Smooth muscle cell (in vitro differentiated cells): ENCODE measurements around the gene OTOP2. TPM values are rescaled to one million over a fixed set of nuclear protein-coding genes. Genes with fewer than 3 reads are reported as not detected.
A peak's percentile ranks its signal among the peaks of the same experiment; 100 is the strongest.

Experiments
- DNase-seq: peaks from one replicate; lab custom pipeline; 2025; ENCODE audit not compliant: unreplicated experiment; lab: John Stamatoyannopoulos, UW
- H2AFZ ChIP-seq: fragments of 200-600 bp; sonication (generic); 2 replicates; pipeline ENCODE4 v1.6.0; 2016; ENCODE audit warnings: antibody characterized with exemption, low read depth, mild to moderate bottlenecking
- H3F3A ChIP-seq: fragments of 200-600 bp; sonication (generic); 2 replicates; pipeline ENCODE4 v1.6.0; 2017; ENCODE audit warnings: antibody characterized with exemption, low read depth
- H3K27ac ChIP-seq: fragments of 200-600 bp; sonication (generic); 2 replicates; pipeline ENCODE4 v1.5.1; 2016; ENCODE audit warnings: low read depth, mild to moderate bottlenecking
- H3K27me3 ChIP-seq: fragments of 200-600 bp; sonication (generic); 2 replicates; pipeline ENCODE4 v1.6.1; 2016; ENCODE audit warnings: low read depth, mild to moderate bottlenecking
- H3K36me3 ChIP-seq: fragments of 200-600 bp; sonication (generic); 2 replicates; pipeline ENCODE4 v1.5.1; 2016; ENCODE audit warnings: low read depth
- H3K4me1 ChIP-seq: fragments of 200-600 bp; sonication (generic); 2 replicates; pipeline ENCODE4 v1.5.1; 2016; ENCODE audit warnings: low read depth
- H3K4me2 ChIP-seq: fragments of 200-600 bp; sonication (generic); 2 replicates; pipeline ENCODE4 v1.6.0; 2016; ENCODE audit warnings: mild to moderate bottlenecking
- H3K4me3 ChIP-seq: fragments of 200-600 bp; sonication (generic); 2 replicates; pipeline ENCODE4 v1.5.1; 2016; ENCODE audit warnings: mild to moderate bottlenecking
- H3K79me2 ChIP-seq: fragments of 200-600 bp; sonication (generic); 2 replicates; pipeline ENCODE4 v1.6.0; 2016; ENCODE audit warnings: low read depth, mild to moderate bottlenecking
- H3K9ac ChIP-seq: fragments of 200-600 bp; sonication (generic); 2 replicates; pipeline ENCODE4 v1.6.0; 2016; ENCODE audit warnings: low read depth
- H3K9me3 ChIP-seq: fragments of 200-600 bp; sonication (generic); replicated peaks from 2 replicates; pipeline ENCODE4 v1.5.1; 2016; ENCODE audit warnings: low read depth
- H4K20me1 ChIP-seq: fragments of 200-600 bp; sonication (generic); 2 replicates; pipeline ENCODE4 v1.6.0; 2016; ENCODE audit warnings: low read depth
- WGBS: methylation state at CpG from one replicate; pipeline ENCODE4 v1.1.7; 2016; ENCODE audit warnings: low lambda C conversion rate; 5-methylcytosine and 5-hydroxymethylcytosine counted together
- polyA plus RNA-seq: library from polyadenylated mRNA; unstranded; fragments of >200 nt; fragmentation: Nextera tagmentation; extraction: Ambion mirVana; gene quantifications from 2 replicates; pipeline ENCODE4 v1.2.1, GENCODE V29; 2016
- total RNA-seq: library from RNA; depleted of rRNA; stranded (reverse); fragments of >200 nt; gene quantifications from 2 replicates; pipeline ENCODE4 v1.2.3, GENCODE V29; 2014
- TF ChIP-seq, protein P1 (sequence below): fragments of 200-600 bp; sonication (generic); IDR thresholded peaks from 2 replicates; pipeline ENCODE4 v1.5.1; 2017; ENCODE audit warnings: borderline replicate concordance, mild to moderate bottlenecking, antibody characterized with exemption; ENCODE audit not compliant: insufficient read depth, poor library complexity, severe bottlenecking

The OTOP2 gene
- total and polyA plus RNA-seq, 2 experiments from 2014 or later, result not detected

DNA sequence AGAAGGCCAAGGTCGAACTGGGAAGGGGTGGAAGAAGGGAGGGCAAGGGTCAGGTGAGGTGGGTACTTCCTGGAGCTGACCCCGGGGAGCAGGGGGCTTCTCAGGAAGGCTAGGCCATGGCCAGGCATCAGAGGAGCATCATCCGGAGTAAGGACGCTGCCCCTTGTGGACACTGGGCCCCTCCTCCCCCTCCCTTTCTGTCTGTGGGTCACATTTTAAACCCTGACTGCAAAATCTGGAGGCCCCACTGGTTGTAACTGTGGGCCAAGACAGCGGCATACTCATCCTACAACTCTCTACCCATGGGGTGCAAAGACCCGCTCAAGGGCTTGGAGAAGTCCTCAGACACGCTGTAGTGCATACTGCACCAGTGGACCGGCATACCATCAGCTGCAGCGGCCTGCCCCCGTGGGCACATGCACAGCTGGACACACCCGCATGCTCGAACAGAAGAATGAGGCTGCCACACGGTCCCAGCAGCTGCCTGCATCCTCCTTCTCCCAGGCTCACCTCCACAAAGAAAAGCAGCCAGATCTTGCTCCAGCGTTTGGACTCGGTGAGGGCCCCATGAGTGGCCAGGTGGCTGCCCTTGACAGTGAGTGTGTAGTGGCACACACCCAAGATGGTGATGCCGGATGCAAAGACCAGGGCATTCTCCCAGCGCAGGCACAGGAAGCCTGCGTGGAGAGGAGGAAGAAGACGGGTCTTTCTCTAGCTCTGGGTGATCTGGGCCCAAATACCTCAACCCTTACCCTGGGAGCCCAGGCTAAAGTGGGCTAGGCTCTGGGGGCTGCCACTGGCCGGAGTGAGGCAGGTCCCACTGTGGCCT lies 31.8 kb upstream of the OTOP2 start:
- Histone ChIP-seq H3K27ac (no peak overlapping the region), H3K4me1 (no peaks in the 10 kb centered on the region), H3K27me3 (peaks cover 62% of the 10 kb centered on the region), H3K4me2 (no peak overlapping the region), H3K9me3 (no peaks in the 10 kb centered on the region), H4K20me1 (no peaks in the 10 kb centered on the region), H3K79me2 (no peaks in the 10 kb centered on the region), H2AFZ (no peak overlapping the region), H3F3A (no peaks in the 10 kb centered on the region), H3K9ac (no peak overlapping the region), H3K4me3 (no peak overlapping the region), H3K36me3 (no peaks in the 10 kb centered on the region)
- 84% methylated on average over 20 of the region's 20 CpGs for WGBS
- TF ChIP-seq, protein P1, sequence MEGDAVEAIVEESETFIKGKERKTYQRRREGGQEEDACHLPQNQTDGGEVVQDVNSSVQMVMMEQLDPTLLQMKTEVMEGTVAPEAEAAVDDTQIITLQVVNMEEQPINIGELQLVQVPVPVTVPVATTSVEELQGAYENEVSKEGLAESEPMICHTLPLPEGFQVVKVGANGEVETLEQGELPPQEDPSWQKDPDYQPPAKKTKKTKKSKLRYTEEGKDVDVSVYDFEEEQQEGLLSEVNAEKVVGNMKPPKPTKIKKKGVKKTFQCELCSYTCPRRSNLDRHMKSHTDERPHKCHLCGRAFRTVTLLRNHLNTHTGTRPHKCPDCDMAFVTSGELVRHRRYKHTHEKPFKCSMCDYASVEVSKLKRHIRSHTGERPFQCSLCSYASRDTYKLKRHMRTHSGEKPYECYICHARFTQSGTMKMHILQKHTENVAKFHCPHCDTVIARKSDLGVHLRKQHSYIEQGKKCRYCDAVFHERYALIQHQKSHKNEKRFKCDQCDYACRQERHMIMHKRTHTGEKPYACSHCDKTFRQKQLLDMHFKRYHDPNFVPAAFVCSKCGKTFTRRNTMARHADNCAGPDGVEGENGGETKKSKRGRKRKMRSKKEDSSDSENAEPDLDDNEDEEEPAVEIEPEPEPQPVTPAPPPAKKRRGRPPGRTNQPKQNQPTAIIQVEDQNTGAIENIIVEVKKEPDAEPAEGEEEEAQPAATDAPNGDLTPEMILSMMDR, result no peak
- no peak for DNase-seq

DNA sequence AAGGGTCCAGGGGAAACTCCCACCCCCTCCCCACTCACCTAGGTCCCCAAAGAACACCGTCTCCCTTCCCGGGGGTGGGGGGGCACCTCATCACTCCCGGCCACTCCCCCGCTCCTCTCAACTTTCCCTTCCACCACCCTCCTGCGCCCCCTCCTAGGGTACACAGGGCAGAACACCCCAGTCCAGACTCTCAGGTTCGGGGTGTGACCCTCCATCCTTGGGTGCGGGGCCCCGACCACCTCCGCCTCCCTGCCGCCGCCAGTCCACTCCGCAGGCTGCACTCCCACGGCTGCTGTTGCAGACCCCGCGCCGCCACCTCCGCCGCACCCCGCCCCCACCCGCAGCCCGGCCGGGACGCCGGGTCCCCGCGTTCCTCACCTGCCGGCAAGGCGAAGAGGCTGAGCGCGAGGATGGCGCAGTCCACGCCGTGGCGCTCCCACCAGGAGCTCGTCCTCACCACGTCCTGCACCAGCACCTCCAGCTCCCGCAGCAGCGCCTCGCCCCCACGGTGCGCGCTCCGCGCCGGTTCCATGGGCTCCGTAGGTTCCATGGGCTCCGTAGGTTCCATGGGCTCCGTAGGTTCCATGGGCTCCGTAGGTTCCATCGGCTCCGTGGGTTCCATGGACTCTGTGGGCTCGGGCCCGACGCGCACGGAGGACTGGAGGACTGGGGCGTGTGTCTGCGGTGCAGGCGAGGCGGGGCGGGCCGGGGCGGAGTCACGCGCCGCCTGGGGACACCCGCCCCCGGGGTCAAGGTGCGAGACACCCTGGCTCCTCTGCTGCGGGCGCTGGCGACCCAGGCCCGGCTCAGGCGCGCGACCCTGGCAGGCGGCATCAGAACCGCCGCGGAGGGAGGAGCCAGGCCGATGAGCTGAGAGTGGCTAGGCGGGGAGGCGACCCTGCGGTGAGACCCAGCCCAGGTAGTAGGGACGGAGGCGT lies 30.8 kb upstream of the OTOP2 start, which contains the start of gene FADS6:
Gene FADS6 (minus strand): TSS at position 660 of the 938 bp plus-strand sequence. CDS start 38 bp downstream, at position 622.
- peak within 1 kb of the TSS; percentile 15 for H2AFZ ChIP-seq

DNA sequence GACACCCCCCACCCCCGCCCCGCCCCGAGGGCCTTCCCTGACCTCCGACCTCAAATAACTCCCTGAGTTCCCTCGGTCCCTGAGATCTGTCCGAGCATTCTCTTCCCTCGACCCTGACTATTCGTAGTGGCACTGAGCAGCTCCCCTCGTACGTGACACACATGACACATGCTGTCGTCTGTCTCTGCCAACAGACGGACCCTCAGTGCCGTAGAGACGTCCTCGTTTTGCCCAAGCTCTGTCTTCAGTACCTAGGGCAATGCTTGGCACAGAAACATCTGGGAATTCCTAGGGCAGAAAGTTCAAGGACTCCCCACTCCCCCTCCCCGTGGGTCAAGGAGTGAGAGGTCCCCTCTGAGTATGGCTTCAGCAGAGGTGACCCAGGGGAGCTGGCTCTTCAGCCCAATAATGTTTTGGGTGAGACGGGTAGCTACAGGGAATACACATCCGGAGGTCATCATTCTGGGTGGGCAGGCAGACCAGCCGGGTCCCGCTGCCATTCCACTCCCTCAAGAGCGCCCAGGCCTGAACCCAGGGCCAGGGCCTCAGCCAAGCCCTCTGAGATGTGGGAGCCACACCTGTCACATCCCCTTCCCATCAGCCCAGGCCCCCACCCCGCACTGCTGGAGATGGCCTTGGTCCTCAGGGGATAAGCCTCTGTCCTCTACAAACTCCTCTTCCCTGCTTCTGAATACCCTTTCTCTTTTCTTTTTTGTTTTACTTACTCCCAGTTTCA lies 30.0 kb upstream of the OTOP2 start:
- TF ChIP-seq, protein P1, result no peak
- Histone ChIP-seq H3K4me2 (peak overlapping the region; percentile 82), H3K36me3 (no peaks in the 10 kb centered on the region), H3K4me1 (no peaks in the 10 kb centered on the region), H3F3A (no peaks in the 10 kb centered on the region), H3K4me3 (peak overlapping the region; percentile 44), H3K27ac (no peak overlapping the region), H3K9ac (no peak overlapping the region), H3K9me3 (no peaks in the 10 kb centered on the region), H4K20me1 (no peaks in the 10 kb centered on the region), H2AFZ (no peak overlapping the region), H3K27me3 (peaks cover 66% of the 10 kb centered on the region), H3K79me2 (no peaks in the 10 kb centered on the region)
- 43% methylated on average over 19 of the region's 22 CpGs for WGBS
- DNase-seq, result no peak

More for the DNA sequence above, 30.8 kb upstream of the OTOP2 start, which contains the start of gene FADS6:
- WGBS, result under 1% methylated on average over 31 of the region's 86 CpGs
- DNase-seq, result no peak
- H3K9ac ChIP-seq, result no peak within 1 kb of the TSS
- H3K9me3 ChIP-seq, result no peaks in the 10 kb centered on the region
- H3K27me3 ChIP-seq, result peaks cover 66% of the 10 kb centered on the region
- H4K20me1 ChIP-seq, result no peaks in the 10 kb centered on the region
- peak within 1 kb of the TSS; percentile 44 for H3K4me3 ChIP-seq
- no peak within 1 kb of the TSS for H3K27ac ChIP-seq
- H3K79me2 ChIP-seq, result no peaks in the 10 kb centered on the region
- H3F3A ChIP-seq, result no peaks in the 10 kb centered on the region
- no peaks in the 10 kb centered on the region for H3K4me1 ChIP-seq
- TF ChIP-seq, protein P1, result no peak
- H3K4me2 ChIP-seq, result peak within 1 kb of the TSS; percentile 82
- no peaks in the 10 kb centered on the region for H3K36me3 ChIP-seq
